Measurements from ENCODE around the gene OSBPL6. TPM values are rescaled to one million over a fixed set of nuclear protein-coding genes. Genes with fewer than 3 reads are reported as not detected.
A peak's percentile ranks its signal among the peaks of the same experiment; 100 is the strongest.

The OSBPL6 gene
- total and polyA plus RNA-seq, 9 of the 15 experiments (the other 6 are each of a cell fraction or from before 2014, with no cell fraction given), result 3.4 to 12.7 (median 9.3) TPM

DNA sequence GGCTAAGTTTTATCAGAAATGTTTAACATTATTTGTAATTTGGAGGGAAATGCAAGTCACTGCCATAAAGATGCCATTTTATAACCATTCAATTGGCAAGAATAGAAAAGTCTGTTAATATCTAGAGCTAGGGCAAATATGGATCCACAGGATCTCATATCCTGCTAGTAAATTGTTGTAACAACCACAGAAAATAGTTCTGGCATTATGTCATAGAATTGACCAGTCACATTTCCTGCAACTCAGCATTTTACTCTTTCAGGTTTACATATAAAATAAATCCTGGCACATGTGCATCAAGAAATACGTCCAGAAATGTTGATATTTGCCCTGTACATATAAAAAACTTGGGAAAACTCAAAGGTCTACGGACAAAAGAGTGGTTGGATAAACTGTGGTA is 32.9 kb downstream of the OSBPL6 start (continued):
- TF ChIP-seq MAFF (IDR thresholded peaks at IDR 0.05; ENCODE audit: low read length), result peak; percentile 81

DNA sequence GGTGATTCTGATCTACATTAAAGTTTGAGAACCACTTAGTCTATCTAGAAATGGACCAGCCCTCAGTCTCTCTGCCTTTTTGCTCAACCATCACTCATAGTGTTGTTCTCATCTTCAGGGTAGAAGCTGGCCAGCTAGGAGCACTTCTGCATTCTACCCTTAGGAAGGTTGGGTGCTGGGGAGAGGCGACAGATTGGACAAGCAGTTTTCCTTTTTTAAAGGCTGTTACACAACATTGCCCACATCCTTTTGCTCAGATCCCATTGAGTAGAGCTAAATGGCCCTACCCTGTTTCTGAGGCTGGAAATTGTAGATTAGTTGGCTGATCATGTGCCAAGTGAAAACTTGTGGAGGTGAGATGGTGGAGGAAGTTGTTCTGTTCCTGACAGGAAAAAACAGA is 35.6 kb downstream of the OSBPL6 start:
- Histone ChIP-seq H3K9me3 (replicated peaks; ENCODE audit: control insufficient read depth, insufficient read depth, low read depth, low read length) (no peaks in the 10 kb centered on the region), H3K36me3 (ENCODE audit: control insufficient read depth, insufficient read depth, low read length) (no peaks in the 10 kb centered on the region), H3K4me1 (replicated peaks in 1 of 2; ENCODE audit: control insufficient read depth in 2 of 2, insufficient read depth in 2 of 2, low read length in 2 of 2) (0 out of 5 replicates have a peak, but pooled peaks cover 0 to 7% of the 10 kb centered on the region in 2 experiments), H3K79me2 (ENCODE audit: control insufficient read depth, insufficient read depth, low read length) (no peaks in the 10 kb centered on the region), H3K9ac (ENCODE audit: insufficient read depth in 1 of 2, low read depth in 2 of 2, low read length in 2 of 2) (no peak overlapping the region), H3K27me3 (ENCODE audit: control insufficient read depth in 2 of 2, insufficient read depth in 2 of 2, low read length in 2 of 2) (no peaks in the 10 kb centered on the region), H3K9me1 (ENCODE audit: control insufficient read depth, insufficient read depth, low read length) (no peaks in the 10 kb centered on the region), H2AFZ (ENCODE audit: low read depth, low read length) (no peak overlapping the region), H3K4me2 (ENCODE audit: insufficient read depth, low read length) (no peak overlapping the region), H3K27ac (ENCODE audit: extremely low read depth, low read depth, low read length) (no peak overlapping the region), H3K4me3 (no peak overlapping the region), H4K20me1 (replicated peaks; ENCODE audit: control insufficient read depth, insufficient read depth, low read length) (no peaks in the 10 kb centered on the region)
- FAIRE-seq (no peak), ATAC-seq (peak; percentile 17; the same call in 2 of the 3 replicates), DNase-seq (ENCODE audit: extremely low read depth in 1 of 4, low spot score in 3 of 4) (no peak)
- CTCF ChIA-PET (ENCODE audit: low intra/inter-chr PET ratio), result no interaction called here
- intact Hi-C loops (cut with micrococcal nuclease) (no loop called here), in situ Hi-C loops (cut with MboI) (no loop called here)
- 36% methylated on average over 1 of the region's 1 CpG for WGBS (ENCODE audit: insufficient coverage, low coverage, missing lambda C conversion rate)
- BruUV-seq (replicated peaks), result no TSS peak
- TF ChIP-seq SPI1 (IDR thresholded peaks at IDR 0.05; ENCODE audit: borderline replicate concordance, low read depth, low read length) (peak; percentile 38; the same call in 1 of the 2 replicates), ZBTB1 (CRISPR knock-in tag; IDR thresholded peaks at IDR 0.05; ENCODE audit: borderline replicate concordance, low read depth) (no peak), CEBPB (tag; IDR thresholded peaks at IDR 0.05) (peak; percentile 31; the same call in 1 of the 2 replicates)
- POLR2A ChIA-PET, result no interaction called here

DNA sequence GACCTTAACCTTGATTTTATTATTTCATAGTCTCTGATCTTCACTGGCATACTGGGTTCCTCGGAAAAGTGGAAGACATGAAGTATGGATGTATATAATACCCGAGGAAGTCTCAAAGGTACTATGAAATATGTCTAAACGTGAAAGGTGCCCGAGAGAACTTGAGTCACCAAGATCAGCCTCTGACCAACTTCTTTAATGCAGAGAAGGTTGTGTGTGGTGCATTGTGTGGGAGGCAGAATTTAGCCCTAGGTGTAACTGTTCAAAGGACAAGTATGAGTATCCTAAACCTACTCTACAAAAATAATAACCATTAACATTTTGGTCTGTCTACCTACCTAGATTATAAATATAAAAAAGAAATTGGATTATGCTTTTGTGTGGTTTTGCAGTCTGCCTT is 36.1 kb downstream of the OSBPL6 start:
- CTCF ChIA-PET (ENCODE audit: low intra/inter-chr PET ratio), result no interaction called here
- no TSS peak for BruUV-seq (replicated peaks)
- FAIRE-seq, result no peak
- no peaks in the 10 kb centered on the region for H3K36me3 ChIP-seq (ENCODE audit: control insufficient read depth, insufficient read depth, low read length)
- H3K27ac ChIP-seq (ENCODE audit: extremely low read depth, low read depth, low read length), result no peak overlapping the region
- H4K20me1 ChIP-seq (replicated peaks; ENCODE audit: control insufficient read depth, insufficient read depth, low read length), result no peaks in the 10 kb centered on the region
- 21% methylated on average over 4 of the region's 4 CpGs for WGBS (ENCODE audit: insufficient coverage, low coverage, missing lambda C conversion rate)
- no peaks in the 10 kb centered on the region for H3K9me1 ChIP-seq (ENCODE audit: control insufficient read depth, insufficient read depth, low read length)
- in situ Hi-C loops (cut with MboI) (no loop called here), intact Hi-C loops (cut with micrococcal nuclease) (no loop called here)
- H3K9me3 ChIP-seq (replicated peaks; ENCODE audit: control insufficient read depth, insufficient read depth, low read depth, low read length), result no peaks in the 10 kb centered on the region
- H3K4me1 ChIP-seq (replicated peaks in 1 of 2; ENCODE audit: control insufficient read depth in 2 of 2, insufficient read depth in 2 of 2, low read length in 2 of 2), result 0 out of 5 replicates have a peak, but pooled peaks cover 0 to 3% of the 10 kb centered on the region in 2 experiments
- H3K27me3 ChIP-seq (ENCODE audit: control insufficient read depth in 2 of 2, insufficient read depth in 2 of 2, low read length in 2 of 2), result no peaks in the 10 kb centered on the region
- ATAC-seq, result no peak; the same call in 2 of the 3 replicates
- no peak overlapping the region for H3K4me2 ChIP-seq (ENCODE audit: insufficient read depth, low read length)
- no peak overlapping the region for H3K9ac ChIP-seq (ENCODE audit: insufficient read depth in 1 of 2, low read depth in 2 of 2, low read length in 2 of 2)
- H3K79me2 ChIP-seq (ENCODE audit: control insufficient read depth, insufficient read depth, low read length), result no peaks in the 10 kb centered on the region
- no peak overlapping the region for H3K4me3 ChIP-seq
- DNase-seq (ENCODE audit: extremely low read depth in 1 of 4, low spot score in 3 of 4), result no peak
- H2AFZ ChIP-seq (ENCODE audit: low read depth, low read length), result no peak overlapping the region
- POLR2A ChIA-PET, result no interaction called here
- TF ChIP-seq NONO (IDR thresholded peaks at IDR 0.05; ENCODE audit: low read depth in 2 of 2, low read length in 1 of 2) (no peak), MCM2 (IDR thresholded peaks at IDR 0.05; ENCODE audit: low read depth) (no peak), ZNF561 (CRISPR knock-in tag; conservative IDR thresholded peaks at IDR 0.05) (no peak), FIP1L1 (IDR thresholded peaks at IDR 0.05; ENCODE audit: low read depth, low read length, poor library complexity, severe bottlenecking) (no peak), BMI1 (IDR thresholded peaks at IDR 0.05; ENCODE audit: low read length) (no peak), PRMT5 (CRISPR knock-in tag; IDR thresholded peaks at IDR 0.05) (no peak), L3MBTL2 (IDR thresholded peaks at IDR 0.05) (no peak), TAL1 (IDR thresholded peaks at IDR 0.05) (no peak), ARHGAP35 (IDR thresholded peaks at IDR 0.05; ENCODE audit: partially characterized antibody) (no peak)
- TF ChIP-seq, protein P1, sequence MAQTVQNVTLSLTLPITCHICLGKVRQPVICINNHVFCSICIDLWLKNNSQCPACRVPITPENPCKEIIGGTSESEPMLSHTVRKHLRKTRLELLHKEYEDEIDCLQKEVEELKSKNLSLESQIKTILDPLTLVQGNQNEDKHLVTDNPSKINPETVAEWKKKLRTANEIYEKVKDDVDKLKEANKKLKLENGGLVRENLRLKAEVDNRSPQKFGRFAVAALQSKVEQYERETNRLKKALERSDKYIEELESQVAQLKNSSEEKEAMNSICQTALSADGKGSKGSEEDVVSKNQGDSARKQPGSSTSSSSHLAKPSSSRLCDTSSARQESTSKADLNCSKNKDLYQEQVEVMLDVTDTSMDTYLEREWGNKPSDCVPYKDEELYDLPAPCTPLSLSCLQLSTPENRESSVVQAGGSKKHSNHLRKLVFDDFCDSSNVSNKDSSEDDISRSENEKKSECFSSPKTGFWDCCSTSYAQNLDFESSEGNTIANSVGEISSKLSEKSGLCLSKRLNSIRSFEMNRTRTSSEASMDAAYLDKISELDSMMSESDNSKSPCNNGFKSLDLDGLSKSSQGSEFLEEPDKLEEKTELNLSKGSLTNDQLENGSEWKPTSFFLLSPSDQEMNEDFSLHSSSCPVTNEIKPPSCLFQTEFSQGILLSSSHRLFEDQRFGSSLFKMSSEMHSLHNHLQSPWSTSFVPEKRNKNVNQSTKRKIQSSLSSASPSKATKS (CRISPR knock-in tag; IDR thresholded peaks at IDR 0.05), result no peak
